CD4-positive, alpha-beta T cell treated with Interleukin-4 for 4 hours (primary cell): ENCODE data around the gene CFAP97.
"Not testable (repeated sequence)": the region's sequence is repeated elsewhere in the genome, so short reads cannot be mapped to it uniquely, and the experiment has no call there.

Source experiments
- DNase-seq: peaks from one replicate; pipeline ENCODE4 v3.0.0-alpha.2; 2020

CFAP97 gene

GRCh38 chr4:185221912-185222311, 18.1 kb upstream of the CFAP97 start:
- DNase-seq: no peak

GRCh38 chr4:185221491-185221890, 17.7 kb upstream of the CFAP97 start:
- DNase-seq: no peak

GRCh38 chr4:185219551-185220344, 15.9 kb upstream of the CFAP97 start:
- DNase-seq: no peak

GRCh38 chr4:185218312-185218711, 14.5 kb upstream of the CFAP97 start:
- no peak for DNase-seq

GRCh38 chr4:185217408-185217975, 13.7 kb upstream of the CFAP97 start:
- DNase-seq: no peak

GRCh38 chr4:185215261-185215660, 11.5 kb upstream of the CFAP97 start:
- no peak for DNase-seq

- no peak for DNase-seq
These were observed 10.1 kb upstream of the CFAP97 start for GRCh38 chr4:185213877-185214276.

- DNase-seq: no peak
These were observed 8.8 kb upstream of the CFAP97 start for GRCh38 chr4:185212581-185212980.

GRCh38 chr4:185211641-185212040, 7.8 kb upstream of the CFAP97 start:
- no peak for DNase-seq

GRCh38 chr4:185211035-185211434, 7.2 kb upstream of the CFAP97 start:
- DNase-seq: no peak

- peak; percentile 22 for DNase-seq
These were observed 6.5 kb upstream of the CFAP97 start for GRCh38 chr4:185210102-185210981.

- DNase-seq: not testable (repeated sequence)
These were observed 6.0 kb upstream of the CFAP97 start for GRCh38 chr4:185209852-185210101.

- peak; percentile 86 for DNase-seq
These were observed 5.4 kb upstream of the CFAP97 start, which contains the start of gene SNX25 for GRCh38 chr4:185209031-185209851. Gene SNX25 (plus strand): TSS chr4:185209598. CDS start chr4:185209827, 229 bp downstream.

- no peak for DNase-seq
These were observed 3.7 kb upstream of the CFAP97 start for GRCh38 chr4:185207466-185207865.

GRCh38 chr4:185205697-185206342, 2.0 kb upstream of the CFAP97 start:
- no peak for DNase-seq

GRCh38 chr4:185205073-185205472, 1.3 kb upstream of the CFAP97 start:
- DNase-seq: not testable (repeated sequence)

GRCh38 chr4:185204238-185204910, 574 bp upstream of the CFAP97 start:
- DNase-seq: no peak

GRCh38 chr4:185202984-185203485, 765 bp downstream of the CFAP97 start:
- DNase-seq: no peak

GRCh38 chr4:185201977-185202962, 1.5 kb downstream of the CFAP97 start:
- DNase-seq: peak; percentile 68

- not testable (repeated sequence) for DNase-seq
These were observed 5.6 kb downstream of the CFAP97 start for GRCh38 chr4:185198189-185198588.
